Activated CD8-positive, alpha-beta memory T cell treated with anti-CD3 and anti-CD28 coated beads, Interleukin-2, amount 50 U/mL, for 24 hours (primary cell): ENCODE results near the gene TTL.

Experiments
- DNase-seq: peaks from one replicate; pipeline ENCODE4 v3.0.0-alpha.2; 2020; ENCODE audit errors: extremely low read depth

Gene TTL

DNA sequence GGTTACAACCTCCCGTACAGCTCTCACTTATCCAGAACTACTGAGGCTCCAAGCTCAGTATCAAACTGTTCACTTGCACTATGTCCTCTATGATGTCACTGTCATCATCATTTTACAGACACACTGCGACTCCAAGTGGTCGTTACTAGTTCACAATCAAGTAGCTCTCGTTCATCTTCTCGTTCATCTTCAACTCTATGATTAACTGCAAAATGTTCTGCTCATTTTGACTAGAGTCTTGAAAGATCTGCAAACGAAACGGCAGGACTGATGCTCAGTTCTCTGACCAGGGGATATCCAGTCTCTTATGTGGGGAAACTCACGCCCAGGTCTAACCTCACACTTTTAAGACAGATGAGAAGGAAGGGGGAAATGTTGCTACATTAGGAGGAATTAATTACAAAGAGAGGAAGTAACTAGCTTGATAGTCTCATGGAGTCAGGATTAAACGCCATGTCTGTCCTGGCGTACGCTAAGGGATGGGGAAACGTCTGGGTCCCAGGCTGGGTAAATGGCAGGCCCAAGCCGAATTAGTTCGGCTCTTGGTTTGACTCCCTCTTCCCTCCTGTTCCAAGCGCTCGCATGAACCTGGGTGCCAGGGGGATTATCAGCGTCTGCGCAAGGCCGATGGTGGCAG is 101.7 kb downstream of the TTL start:
- DNase-seq, result no peak

GRCh38 chr2:112584134-112584890 is 102.4 kb downstream of the TTL start, which contains the start of gene CHCHD5:
CHCHD5 (plus strand) TSS chr2:112584609; CDS start chr2:112584648, 39 bp downstream.
- peak; percentile 79 for DNase-seq

- no peak for DNase-seq
Observed at GRCh38 chr2:112584891-112585250, 102.9 kb downstream of the TTL start.

GRCh38 chr2:112585400-112585799 is 103.4 kb downstream of the TTL start:
- DNase-seq, result no peak

DNA sequence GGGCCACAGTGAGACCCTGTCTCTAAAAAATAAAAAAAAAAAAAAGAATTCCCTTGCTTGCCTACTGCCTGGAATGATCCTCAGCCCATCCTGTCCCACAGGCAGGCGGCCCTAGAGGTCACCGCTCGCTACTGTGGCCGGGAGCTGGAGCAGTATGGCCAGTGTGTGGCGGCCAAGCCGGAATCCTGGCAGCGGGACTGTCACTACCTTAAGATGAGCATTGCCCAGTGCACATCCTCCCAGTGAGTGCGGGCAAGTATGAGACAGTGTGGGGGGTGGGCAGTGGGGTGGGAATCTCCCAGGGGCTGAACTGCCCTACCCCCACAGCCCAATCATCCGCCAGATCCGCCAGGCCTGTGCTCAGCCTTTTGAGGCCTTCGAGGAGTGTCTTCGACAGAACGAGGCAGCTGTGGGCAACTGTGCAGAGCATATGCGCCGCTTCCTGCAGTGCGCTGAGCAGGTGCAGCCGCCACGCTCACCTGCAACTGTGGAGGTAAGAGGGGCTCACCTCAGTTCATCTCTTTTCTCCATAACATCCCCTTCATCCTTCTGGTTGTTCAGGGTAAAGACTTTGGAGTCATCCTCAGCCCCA is 104.0 kb downstream of the TTL start:
- DNase-seq, result no peak

DNA sequence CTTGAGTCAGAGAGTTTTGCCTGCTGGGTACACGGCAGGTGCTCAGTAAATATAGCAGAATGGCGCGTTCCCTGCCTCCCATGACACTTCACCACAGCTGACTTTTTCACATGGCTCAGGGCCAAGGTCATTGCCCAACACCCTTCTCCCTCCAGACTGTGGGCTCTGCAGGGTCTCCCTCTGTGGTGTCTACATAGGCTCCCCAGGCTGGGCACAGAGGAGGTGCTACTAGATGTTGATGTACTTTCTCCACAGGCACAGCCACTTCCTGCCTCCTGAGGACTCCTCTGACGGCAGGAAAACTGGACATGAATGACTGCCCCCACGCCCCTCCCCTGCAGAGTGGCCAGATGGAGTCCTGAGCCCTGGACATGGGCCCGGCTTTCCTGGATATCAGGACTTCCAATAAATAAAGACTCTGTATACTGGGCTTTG is 106.7 kb downstream of the TTL start:
- DNase-seq, result no peak
